Urothelium cell line (cell line): ENCODE results near the gene CDK6.

Experiments used
- DNase-seq: peaks from one replicate; pipeline ENCODE4 v3.0.0; 2011; ENCODE audit warnings: low spot score, mixed read lengths
- FAIRE-seq: peaks from 2 replicates; lab custom pipeline; 2011; peaks lifted over from hg19 to GRCh38; lab: Jason Lieb, UNC

CDK6 gene

GRCh38 chr7:92557249-92557648, 279.1 kb downstream of the CDK6 start:
- FAIRE-seq: no peak
- no peak for DNase-seq
